AG09319 (cell line): ENCODE measurements around the gene CCDC196.

Source experiments
- DNase-seq: peaks from one replicate; pipeline ENCODE4 v3.0.0-alpha.2; 2010; ENCODE audit warnings: low read depth; ENCODE audit errors: extremely low read depth
- TF ChIP-seq, protein P1 (sequence below): IDR thresholded peaks from 2 replicates; pipeline ENCODE4 v1.5.1; 2011; ENCODE audit warnings: low read depth, mild to moderate bottlenecking, inconsistent platforms, low read length, moderate library complexity

Gene CCDC196

DNA sequence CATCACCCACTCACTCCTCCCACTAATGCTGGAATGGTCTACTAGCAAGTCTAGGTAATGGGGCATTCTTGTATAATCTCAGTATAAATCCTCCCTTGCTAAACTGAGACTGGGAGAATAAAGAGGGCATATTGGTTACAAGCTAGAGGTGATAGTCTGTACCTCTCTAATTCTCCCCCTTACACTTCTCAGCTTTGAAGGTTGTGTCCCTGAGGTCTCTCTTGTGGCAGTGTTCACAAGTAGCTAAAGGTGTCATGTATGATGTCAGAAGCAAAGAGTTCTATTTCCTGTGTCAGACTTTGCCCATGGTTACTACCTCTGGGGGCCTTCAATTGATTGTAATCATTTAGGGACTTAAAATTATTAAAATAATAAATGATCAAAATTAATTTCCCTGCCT is 26.6 kb upstream of the CCDC196 start:
- DNase-seq = no peak
- TF ChIP-seq, protein P1, sequence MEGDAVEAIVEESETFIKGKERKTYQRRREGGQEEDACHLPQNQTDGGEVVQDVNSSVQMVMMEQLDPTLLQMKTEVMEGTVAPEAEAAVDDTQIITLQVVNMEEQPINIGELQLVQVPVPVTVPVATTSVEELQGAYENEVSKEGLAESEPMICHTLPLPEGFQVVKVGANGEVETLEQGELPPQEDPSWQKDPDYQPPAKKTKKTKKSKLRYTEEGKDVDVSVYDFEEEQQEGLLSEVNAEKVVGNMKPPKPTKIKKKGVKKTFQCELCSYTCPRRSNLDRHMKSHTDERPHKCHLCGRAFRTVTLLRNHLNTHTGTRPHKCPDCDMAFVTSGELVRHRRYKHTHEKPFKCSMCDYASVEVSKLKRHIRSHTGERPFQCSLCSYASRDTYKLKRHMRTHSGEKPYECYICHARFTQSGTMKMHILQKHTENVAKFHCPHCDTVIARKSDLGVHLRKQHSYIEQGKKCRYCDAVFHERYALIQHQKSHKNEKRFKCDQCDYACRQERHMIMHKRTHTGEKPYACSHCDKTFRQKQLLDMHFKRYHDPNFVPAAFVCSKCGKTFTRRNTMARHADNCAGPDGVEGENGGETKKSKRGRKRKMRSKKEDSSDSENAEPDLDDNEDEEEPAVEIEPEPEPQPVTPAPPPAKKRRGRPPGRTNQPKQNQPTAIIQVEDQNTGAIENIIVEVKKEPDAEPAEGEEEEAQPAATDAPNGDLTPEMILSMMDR = no peak

DNA sequence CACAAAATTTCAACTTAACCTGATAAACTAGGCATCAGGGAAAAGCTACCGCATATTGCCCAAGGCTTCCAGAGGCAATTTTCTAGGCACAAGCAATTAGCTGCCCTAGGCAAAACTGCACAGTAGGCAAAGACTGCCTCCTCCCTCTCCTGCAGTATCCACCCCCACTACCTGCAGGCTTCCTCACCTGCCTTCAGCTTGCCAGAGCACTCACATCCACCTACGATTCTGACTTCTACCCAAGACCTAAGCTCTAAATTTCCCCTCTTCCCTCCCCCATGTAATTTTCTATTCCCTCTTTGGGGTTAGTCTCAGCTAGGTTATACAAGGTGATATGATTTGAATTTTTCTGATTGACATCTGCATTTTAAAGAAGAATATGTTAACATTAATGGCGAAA is 21.9 kb upstream of the CCDC196 start:
- TF ChIP-seq, protein P1 = no peak
- no peak for DNase-seq

DNA sequence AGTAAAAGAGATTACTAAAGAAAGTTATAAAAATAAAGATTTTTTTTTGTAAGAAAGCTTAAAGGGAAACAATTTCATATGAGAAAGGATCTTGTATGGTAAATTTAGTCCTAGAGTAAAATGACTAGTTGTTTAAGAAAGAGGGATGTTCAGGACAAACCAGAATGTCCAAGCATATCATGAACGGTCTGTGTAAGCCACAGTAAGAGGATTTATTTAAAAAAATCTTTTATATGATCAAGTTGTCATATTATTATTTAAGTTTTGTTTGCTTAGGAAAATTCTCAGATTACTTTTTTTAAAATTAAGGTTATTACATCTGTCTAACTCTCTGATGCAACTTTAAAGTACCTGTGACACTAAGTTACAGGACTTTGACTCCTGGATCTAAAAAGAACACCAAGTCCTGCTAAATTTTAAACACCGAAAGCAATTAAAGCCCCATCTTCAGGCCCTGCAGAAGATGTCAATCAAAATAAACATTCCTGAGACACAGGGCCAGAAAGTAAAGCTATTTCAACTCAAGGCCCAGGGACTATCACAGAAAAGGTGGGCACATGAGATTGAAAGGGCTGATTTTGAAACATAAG is 17.3 kb upstream of the CCDC196 start:
- DNase-seq = no peak
- TF ChIP-seq, protein P1 = no peak

GRCh38 chr14:66471584-66471983 is 14.6 kb upstream of the CCDC196 start:
- no peak for DNase-seq
- TF ChIP-seq, protein P1 = no peak

- DNase-seq = no peak
- TF ChIP-seq, protein P1 = no peak
Observed at GRCh38 chr14:66472251-66472650, 13.9 kb upstream of the CCDC196 start.

DNA sequence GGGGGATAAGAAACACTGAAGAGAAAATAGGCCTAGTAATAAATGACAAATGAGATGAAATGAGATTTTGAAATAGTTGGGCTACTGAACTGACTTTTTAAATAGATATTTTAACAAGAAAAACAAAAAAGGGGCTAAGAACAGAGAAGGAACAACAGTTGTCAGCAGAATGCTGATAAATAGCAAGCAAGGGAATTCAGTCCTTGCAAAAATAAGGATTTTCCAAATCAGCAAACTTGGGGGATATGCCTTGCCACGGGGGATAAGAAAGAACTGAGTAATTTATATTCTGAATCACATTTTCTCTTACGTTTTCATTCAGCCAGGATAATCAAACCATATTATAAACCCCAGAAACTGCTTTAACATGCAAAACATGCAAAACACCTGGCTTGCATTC is 12.9 kb upstream of the CCDC196 start:
- TF ChIP-seq, protein P1 = no peak
- DNase-seq = no peak

DNA sequence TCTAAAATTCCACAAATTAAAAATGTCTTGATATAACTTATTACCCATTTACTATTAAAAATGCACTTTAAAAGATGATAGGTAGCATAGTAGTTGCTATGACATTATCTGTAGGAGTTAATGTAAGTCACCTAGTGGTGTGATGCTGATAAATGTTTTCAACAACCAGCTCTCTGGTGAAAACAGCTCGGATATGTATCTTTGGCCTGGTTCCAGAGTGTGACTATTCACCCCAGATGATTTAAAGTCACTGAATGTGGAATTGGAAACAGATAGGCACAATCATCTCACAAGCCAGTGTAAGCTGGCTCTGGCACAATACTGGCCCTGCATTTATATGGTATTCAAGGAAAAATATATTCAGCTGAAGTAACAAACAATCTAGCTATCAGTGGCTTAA is 9.2 kb upstream of the CCDC196 start:
- DNase-seq = no peak
- TF ChIP-seq, protein P1 = no peak
